Activated CD8-positive, alpha-beta T cell treated with anti-CD3 and anti-CD28 coated beads, Interleukin-2, amount 10 ng/mL, durations not matched to agents 7 days and 5 days (primary cell): ENCODE results near the gene SLC6A17. TPM values are rescaled to one million over a fixed set of nuclear protein-coding genes. Genes with fewer than 3 reads are reported as not detected.

Experiments used
- ATAC-seq: fragments of 150-1000 bp; cut with Tn5 transposase; one replicate; pipeline ENCODE4 v1.10.0; 2021; ENCODE audit warnings: moderate library complexity
- CTCF ChIA-PET: fragments of 350-600 bp; sonication (Branson Sonifier 250); formaldehyde crosslinking; loops from one replicate; lab custom pipeline; 2021; ENCODE audit warnings: antibody characterized with exemption; lab: Charles Lee
- POLR2A ChIA-PET: fragments of 350-600 bp; sonication (Branson Sonifier 250); formaldehyde crosslinking; loops from one replicate; lab custom pipeline; 2021; ENCODE audit warnings: antibody characterized with exemption; lab: Charles Lee
- DNase-seq: peaks from one replicate; pipeline ENCODE4 v3.0.0-alpha.2; 2020
- H3K27ac Mint-ChIP-seq: one replicate; pipeline ENCODE4 v1.8.0; 2021; ENCODE audit warnings: mild to moderate bottlenecking, mixed read lengths
- H3K27me3 Mint-ChIP-seq: one replicate; pipeline ENCODE4 v1.8.0; 2021; ENCODE audit warnings: low read depth, mixed read lengths
- H3K36me3 Mint-ChIP-seq: one replicate; pipeline ENCODE4 v1.8.0; 2021; ENCODE audit warnings: low read depth, mixed read lengths
- H3K4me1 Mint-ChIP-seq: one replicate; pipeline ENCODE4 v1.8.0; 2021; ENCODE audit warnings: low read depth, mixed read lengths
- H3K4me3 Mint-ChIP-seq: one replicate; pipeline ENCODE4 v1.8.0; 2021; ENCODE audit warnings: mild to moderate bottlenecking, mixed read lengths
- H3K9me3 Mint-ChIP-seq: one replicate; pipeline ENCODE4 v1.8.0; 2022; ENCODE audit warnings: mixed read lengths; ENCODE audit not compliant: insufficient read depth
- total RNA-seq, 2 experiments: library from RNA; stranded (reverse); gene quantifications; one replicate each; pipeline ENCODE4 v1.2.3, GENCODE V29; 2021

The SLC6A17 gene
- total RNA-seq, 2 experiments from 2014 or later = not detected

DNA sequence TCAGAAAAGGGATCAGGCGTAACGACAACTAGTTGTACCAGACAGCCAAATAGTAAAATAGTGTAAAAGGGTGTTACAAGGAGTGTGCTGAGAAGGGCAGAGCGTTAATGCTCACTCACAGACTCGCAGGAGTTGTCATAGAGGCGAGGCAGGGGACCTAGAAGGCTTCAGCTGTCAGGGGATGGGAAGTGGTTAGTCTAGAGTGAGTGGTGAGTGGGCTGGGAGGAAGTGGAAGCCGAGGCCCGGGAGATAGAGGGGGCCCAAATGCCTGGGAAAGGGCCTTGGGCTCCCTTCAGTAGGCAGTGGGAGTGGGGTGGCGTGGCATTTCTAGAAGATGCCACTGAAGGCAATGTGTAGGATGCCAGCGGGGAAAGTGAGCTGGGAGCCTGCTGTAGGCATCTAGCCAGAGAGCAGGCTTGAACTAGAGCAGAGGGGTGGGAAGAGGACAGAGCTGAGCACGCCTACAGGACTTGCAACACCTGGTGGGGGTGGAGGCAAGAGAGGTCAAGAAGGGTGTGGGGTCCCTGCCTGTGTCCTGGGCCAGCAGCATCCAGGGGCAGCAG lies 10.3 kb downstream of the SLC6A17 start:
- Mint-ChIP-seq H3K9me3 (no peaks in the 10 kb centered on the region), H3K36me3 (no peaks in the 10 kb centered on the region), H3K4me3 (no peak overlapping the region), H3K27ac (no peak overlapping the region), H3K4me1 (peaks cover 9% of the 10 kb centered on the region), H3K27me3 (peaks cover 6% of the 10 kb centered on the region)
- ATAC-seq = no peak
- no peak for DNase-seq
- ChIA-PET POLR2A (no interaction called here), CTCF (no interaction called here)

DNA sequence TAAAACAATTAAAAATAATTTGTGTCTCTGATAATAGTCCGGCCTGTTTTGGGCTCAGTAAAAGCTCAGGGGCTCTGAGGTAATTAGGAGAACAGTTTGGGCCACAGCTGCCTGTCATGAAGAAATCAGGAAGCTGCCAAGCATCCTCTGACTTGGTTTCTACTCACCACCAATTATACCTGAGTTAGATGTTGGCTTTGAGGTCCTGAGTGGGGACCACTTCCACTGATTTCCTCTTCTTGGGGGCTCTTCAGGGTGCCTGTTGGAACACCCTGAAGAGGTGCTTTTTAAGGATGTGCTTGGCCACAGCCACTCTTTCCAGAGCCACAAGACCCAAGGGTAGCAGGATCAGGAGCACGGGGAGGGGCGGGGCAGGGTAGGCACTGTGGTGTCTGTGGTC lies 10.9 kb downstream of the SLC6A17 start:
- ChIA-PET POLR2A (no interaction called here), CTCF (interaction anchor here (0.8 kb wide), 1 partner anchor 127 kb away, joined by 3 read pairs; the partner anchor contains the start of gene STRIP1)
- DNase-seq = no peak
- ATAC-seq = no peak
- Mint-ChIP-seq H3K36me3 (no peaks in the 10 kb centered on the region), H3K9me3 (no peaks in the 10 kb centered on the region), H3K27ac (no peak overlapping the region), H3K4me1 (peaks cover 9% of the 10 kb centered on the region), H3K27me3 (peaks cover 6% of the 10 kb centered on the region), H3K4me3 (no peak overlapping the region)

DNA sequence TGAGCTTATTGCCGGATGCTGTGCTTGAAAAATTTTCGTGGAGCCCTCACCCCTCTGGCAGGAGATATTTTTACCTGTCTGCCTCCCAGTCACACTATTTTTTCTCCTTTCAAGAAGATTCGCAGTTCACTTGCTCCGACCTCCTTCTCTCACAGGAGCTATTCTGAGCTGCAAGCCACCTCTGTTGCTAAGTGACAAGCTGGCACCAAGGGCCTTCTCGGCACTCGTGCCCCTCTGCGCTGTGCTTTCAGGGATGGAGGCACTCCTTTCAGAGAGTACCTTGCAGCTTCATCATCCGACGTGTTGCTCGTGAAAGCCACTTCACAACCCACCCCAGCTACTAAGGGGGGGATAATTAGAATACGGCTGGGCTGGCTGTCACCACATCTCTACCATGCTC lies 11.6 kb downstream of the SLC6A17 start:
- H3K4me1 Mint-ChIP-seq = peaks cover 9% of the 10 kb centered on the region
- CTCF ChIA-PET = interaction anchor here (0.8 kb wide), 1 partner anchor 127 kb away, joined by 3 read pairs; the partner anchor contains the start of gene STRIP1
- no peaks in the 10 kb centered on the region for H3K9me3 Mint-ChIP-seq
- ATAC-seq (no peak), DNase-seq (no peak)
- no peak overlapping the region for H3K4me3 Mint-ChIP-seq
- H3K27ac Mint-ChIP-seq = no peak overlapping the region
- POLR2A ChIA-PET = no interaction called here
- H3K27me3 Mint-ChIP-seq = peaks cover 2% of the 10 kb centered on the region
- no peaks in the 10 kb centered on the region for H3K36me3 Mint-ChIP-seq

DNA sequence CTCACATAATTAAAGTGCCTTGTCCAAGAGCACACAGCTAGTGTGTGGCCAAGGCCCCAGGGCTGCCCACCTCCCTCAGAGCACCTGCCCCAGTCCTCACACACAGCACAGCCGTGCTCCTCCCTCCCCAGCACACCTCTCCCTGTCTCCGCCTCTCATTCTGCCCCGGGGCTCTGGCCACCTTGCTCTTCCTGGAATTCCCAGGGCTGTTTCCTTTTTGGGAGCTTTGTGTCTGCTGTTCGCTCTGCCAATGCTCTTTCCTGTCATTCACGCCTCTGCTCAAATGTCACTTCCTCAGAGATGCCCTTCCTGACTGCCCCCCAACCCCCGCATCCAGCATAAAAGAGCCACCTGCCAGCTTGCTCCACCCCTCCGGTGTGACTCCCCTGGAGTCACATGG lies 13.3 kb downstream of the SLC6A17 start:
- peaks cover 9% of the 10 kb centered on the region for H3K4me1 Mint-ChIP-seq
- no peak overlapping the region for H3K4me3 Mint-ChIP-seq
- no peaks in the 10 kb centered on the region for H3K27me3 Mint-ChIP-seq
- DNase-seq (no peak), ATAC-seq (no peak)
- ChIA-PET CTCF (no interaction called here), POLR2A (no interaction called here)
- H3K27ac Mint-ChIP-seq = no peak overlapping the region
- no peaks in the 10 kb centered on the region for H3K36me3 Mint-ChIP-seq
- H3K9me3 Mint-ChIP-seq = no peaks in the 10 kb centered on the region

DNA sequence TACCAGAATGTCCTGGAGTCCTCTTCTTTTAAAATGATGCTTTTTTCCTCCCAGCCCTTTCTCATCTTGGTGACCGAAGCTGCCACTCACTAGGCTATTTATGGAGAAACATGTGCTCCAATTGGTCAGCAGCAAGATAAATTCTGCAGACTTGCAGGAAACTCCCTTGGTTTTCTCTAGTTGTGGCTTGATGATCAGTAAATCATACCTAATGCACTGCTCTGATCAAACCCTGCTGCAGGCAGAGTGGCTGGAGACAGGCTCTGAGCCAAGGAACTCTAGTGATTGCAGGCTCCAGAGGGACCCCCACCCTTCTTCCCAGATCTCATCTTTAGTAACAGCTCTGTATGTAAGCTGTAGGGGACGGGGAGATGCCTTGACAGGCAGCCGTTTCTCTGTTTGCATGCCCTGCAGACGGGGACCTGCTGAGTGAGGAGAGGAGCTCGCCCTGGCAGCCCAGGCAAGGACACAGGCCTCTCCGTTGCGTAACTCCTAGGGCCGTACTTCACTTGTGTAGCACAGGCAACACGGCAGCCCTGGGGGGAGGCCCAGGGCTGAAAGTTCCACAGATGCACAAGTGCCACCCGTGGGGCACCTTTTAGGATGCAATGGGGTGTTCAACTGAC lies 14.5 kb downstream of the SLC6A17 start:
- H3K4me3 Mint-ChIP-seq = no peak overlapping the region
- no peak for ATAC-seq
- ChIA-PET CTCF (interaction anchor here (1.0 kb wide), 1 partner anchor 48 kb away, joined by 4 read pairs; no protein-coding TSS in a partner anchor), POLR2A (no interaction called here)
- H3K27ac Mint-ChIP-seq = no peak overlapping the region
- no peaks in the 10 kb centered on the region for H3K36me3 Mint-ChIP-seq
- no peak for DNase-seq
- peaks cover 9% of the 10 kb centered on the region for H3K4me1 Mint-ChIP-seq
- H3K27me3 Mint-ChIP-seq = no peaks in the 10 kb centered on the region
- H3K9me3 Mint-ChIP-seq = no peaks in the 10 kb centered on the region

DNA sequence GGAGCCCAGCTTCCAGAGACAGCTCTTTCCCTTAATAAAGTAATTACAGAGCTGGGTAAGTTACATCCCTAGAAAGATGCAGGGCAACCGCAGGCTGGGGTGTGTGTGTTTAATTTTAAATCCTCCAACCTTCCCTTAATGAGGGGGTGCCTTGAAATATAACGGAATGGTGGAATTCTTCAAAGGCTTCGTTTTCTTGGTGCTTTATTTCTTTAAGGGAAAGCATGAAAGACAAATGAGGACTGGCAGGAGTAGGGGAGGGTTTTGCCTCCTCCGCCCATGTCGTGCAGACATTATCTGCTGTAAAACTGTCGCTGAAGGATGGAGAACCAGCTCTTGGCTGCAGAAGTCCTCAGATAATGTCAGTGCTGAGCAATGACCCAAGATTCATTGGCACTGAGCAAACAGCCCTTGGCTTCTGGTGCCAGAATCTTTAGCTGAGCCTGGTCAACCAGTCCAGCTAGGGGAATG lies 15.5 kb downstream of the SLC6A17 start:
- CTCF ChIA-PET = no interaction called here
- ATAC-seq = no peak
- no peaks in the 10 kb centered on the region for H3K36me3 Mint-ChIP-seq

DNA sequence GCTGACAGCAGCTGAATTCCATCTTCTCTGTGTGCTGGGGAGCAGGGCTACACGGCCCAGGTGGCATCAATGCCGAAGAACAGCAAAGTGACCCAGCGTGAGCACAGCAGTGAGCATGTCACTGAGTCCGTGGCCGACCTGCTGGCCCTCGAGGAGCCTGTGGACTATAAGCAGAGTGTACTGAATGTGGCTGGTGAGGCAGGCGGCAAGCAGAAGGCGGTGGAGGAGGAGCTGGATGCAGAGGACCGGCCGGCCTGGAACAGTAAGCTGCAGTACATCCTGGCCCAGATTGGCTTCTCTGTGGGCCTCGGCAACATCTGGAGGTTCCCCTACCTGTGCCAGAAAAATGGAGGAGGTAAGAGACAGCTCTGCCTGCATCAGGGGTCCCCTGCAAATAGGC lies 16.6 kb downstream of the SLC6A17 start:
- H3K27ac Mint-ChIP-seq = no peak overlapping the region
- H3K4me1 Mint-ChIP-seq = no peaks in the 10 kb centered on the region
- no peak for ATAC-seq
- POLR2A ChIA-PET = interaction anchor here (0.7 kb wide), 2 partner anchors 49 to 752 kb away, joined by 3 read pairs; no protein-coding TSS in a partner anchor
- no peaks in the 10 kb centered on the region for H3K27me3 Mint-ChIP-seq
- CTCF ChIA-PET = no interaction called here
- H3K9me3 Mint-ChIP-seq = no peaks in the 10 kb centered on the region
- no peaks in the 10 kb centered on the region for H3K36me3 Mint-ChIP-seq
- no peak for DNase-seq
- no peak overlapping the region for H3K4me3 Mint-ChIP-seq

More for the DNA sequence above, 15.5 kb downstream of the SLC6A17 start:
- POLR2A ChIA-PET = no interaction called here
- Mint-ChIP-seq H3K4me3 (no peak overlapping the region), H3K4me1 (peaks cover under 1% of the 10 kb centered on the region), H3K27me3 (no peaks in the 10 kb centered on the region), H3K27ac (no peak overlapping the region), H3K9me3 (no peaks in the 10 kb centered on the region)
- DNase-seq = no peak

DNA sequence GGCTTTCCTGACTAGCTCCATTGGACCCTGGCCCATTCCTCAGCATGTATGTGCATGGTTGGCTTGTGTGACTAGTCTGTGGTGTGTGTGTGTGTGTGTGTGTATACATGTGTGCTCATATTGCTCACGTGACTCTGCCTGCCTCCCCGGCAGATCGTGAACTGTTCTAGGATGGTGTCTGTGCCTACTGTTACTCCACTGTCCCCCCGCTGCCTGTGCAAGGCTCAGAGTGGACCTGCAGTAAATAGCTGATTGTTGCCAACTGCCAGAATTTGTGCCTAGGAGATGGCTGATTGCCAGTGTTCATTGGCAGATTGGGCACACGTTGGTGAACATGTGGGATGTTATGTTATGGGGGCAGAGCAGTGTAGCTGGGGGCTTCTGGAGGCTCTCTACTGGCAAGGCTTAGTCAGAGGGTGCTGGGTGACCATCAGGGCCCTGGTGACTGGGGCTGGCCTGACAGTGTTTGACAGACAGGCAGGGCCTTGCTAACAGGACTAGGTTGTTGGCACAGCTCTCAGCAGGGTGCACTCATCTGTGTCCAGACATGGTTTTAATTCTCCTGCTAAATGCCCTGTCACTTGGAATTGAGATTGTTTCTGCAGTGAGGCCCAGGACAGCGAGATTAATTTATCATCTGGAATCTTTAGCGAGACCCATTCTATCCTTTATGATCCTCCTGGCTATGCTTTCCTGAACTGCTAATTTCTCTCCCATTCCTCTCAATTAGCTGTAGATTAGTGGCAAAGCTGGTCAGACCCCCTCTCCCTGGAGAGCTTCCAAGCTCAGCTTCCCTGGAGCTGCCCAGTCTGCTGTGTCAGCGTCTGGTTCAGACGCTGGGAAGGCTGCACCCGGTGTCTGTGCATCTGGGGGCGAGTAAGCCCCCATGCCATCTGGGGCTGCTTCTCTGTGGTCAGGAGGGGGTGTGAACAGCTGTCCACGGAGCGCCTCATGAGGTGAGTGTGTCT lies 20.8 kb downstream of the SLC6A17 start:
- no peak overlapping the region for H3K4me3 Mint-ChIP-seq
- no peak overlapping the region for H3K27ac Mint-ChIP-seq
- H3K4me1 Mint-ChIP-seq = no peaks in the 10 kb centered on the region
- no peaks in the 10 kb centered on the region for H3K9me3 Mint-ChIP-seq
- no peaks in the 10 kb centered on the region for H3K36me3 Mint-ChIP-seq
- POLR2A ChIA-PET = no interaction called here
- CTCF ChIA-PET = no interaction called here
- H3K27me3 Mint-ChIP-seq = peaks cover 4% of the 10 kb centered on the region
- no peak for ATAC-seq
- no peak for DNase-seq

DNA sequence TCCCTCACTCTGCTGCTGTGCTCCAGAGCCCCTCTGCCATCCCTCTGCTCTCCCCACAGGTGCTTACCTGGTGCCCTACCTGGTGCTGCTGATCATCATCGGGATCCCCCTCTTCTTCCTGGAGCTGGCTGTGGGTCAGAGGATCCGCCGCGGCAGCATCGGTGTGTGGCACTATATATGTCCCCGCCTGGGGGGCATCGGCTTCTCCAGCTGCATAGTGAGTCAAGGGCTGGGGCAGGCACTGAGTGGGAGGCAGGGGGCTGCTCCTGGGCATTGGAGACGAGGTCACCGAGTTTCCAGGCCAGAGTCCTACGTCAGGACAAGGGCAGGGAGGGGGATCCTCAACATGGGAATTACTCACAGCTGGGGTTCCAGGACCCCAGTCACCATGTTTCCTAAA lies 21.7 kb downstream of the SLC6A17 start:
- H3K27ac Mint-ChIP-seq = no peak overlapping the region
- POLR2A ChIA-PET = no interaction called here
- H3K4me1 Mint-ChIP-seq = no peaks in the 10 kb centered on the region
- CTCF ChIA-PET = no interaction called here
- no peak for DNase-seq
- H3K4me3 Mint-ChIP-seq = no peak overlapping the region
- no peaks in the 10 kb centered on the region for H3K36me3 Mint-ChIP-seq
- no peak for ATAC-seq
- H3K9me3 Mint-ChIP-seq = no peaks in the 10 kb centered on the region
- peaks cover 7% of the 10 kb centered on the region for H3K27me3 Mint-ChIP-seq

DNA sequence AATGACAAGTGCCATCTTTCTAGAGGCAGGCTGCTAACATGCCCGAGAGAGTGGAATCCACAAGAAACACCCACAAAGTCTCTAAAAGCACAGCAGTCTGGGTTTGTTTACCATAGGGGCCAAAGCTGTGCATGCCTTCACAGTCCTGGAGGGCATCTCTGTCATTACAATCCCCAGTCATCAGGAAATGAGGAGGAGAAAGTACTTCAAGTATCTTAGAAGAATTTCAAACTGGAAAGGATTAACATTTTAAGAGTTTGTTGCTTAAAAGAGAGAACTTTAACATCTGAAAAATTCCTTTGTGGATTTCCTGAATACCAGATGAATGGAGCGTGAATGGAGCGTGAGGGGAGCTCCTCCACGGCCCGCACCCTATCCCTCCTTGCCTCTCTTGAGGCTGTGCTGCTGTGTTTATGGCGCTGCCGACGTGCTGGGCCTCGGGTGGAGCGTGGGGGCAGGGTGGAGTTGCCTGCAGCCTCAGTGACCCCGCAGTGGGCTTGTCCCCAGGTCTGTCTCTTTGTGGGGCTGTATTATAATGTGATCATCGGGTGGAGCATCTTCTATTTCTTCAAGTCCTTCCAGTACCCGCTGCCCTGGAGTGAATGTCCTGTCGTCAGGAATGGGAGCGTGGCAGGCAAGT lies 23.3 kb downstream of the SLC6A17 start:
- no peak for DNase-seq
- Mint-ChIP-seq H3K9me3 (no peaks in the 10 kb centered on the region), H3K4me3 (no peak overlapping the region), H3K27ac (no peak overlapping the region), H3K27me3 (peaks cover 7% of the 10 kb centered on the region), H3K4me1 (no peaks in the 10 kb centered on the region), H3K36me3 (no peaks in the 10 kb centered on the region)
- ATAC-seq = no peak
- ChIA-PET POLR2A (no interaction called here), CTCF (no interaction called here)

DNA sequence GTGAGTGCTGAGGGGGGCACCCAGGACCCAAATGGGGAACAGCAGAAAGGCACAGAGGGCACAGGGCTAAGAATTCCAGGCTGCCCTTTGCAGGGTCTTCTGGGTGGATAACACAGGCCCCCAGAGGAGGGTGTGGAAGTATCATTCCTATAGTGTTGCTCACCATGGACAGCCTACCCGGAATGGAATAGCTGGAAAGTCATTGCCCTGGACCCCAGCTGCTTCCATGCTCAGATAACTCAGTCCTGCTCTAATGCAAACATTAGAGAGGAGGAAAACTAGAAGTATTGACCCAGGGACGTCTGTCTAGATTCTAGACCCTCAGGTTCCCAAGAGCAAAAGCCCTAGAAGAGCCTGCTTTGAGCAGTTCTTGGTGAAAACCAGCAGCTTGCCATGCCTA lies 24.7 kb downstream of the SLC6A17 start:
- no peak overlapping the region for H3K27ac Mint-ChIP-seq
- peaks cover 7% of the 10 kb centered on the region for H3K27me3 Mint-ChIP-seq
- ATAC-seq (no peak), DNase-seq (no peak)
- no peak overlapping the region for H3K4me3 Mint-ChIP-seq
- no peaks in the 10 kb centered on the region for H3K4me1 Mint-ChIP-seq
- no peaks in the 10 kb centered on the region for H3K9me3 Mint-ChIP-seq
- POLR2A ChIA-PET = no interaction called here
- CTCF ChIA-PET = interaction anchor here (1.6 kb wide), 1 partner anchor 29 kb away, joined by 3 read pairs; no protein-coding TSS in a partner anchor
- no peaks in the 10 kb centered on the region for H3K36me3 Mint-ChIP-seq
